Measurements from ENCODE around the gene OR51D1.

DNA sequence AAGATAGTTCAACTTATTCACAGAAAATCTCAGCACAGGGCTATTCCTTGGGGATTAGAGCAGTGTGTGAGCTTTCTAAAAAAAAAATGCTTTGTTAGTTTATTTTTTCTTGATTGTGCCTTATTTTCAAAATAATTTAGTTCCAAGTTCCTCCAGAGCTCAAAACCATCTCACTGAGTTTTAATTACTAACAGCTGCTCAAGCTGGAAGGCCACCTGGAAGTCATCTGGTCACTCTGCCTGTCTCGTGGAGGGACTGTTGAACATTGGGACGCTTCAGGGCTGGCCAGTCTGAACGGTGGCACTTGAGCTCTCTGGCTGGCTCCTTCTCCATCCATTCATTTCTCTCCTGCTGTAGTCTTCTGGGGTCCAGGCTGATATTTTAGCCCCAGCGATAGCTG lies 10.5 kb downstream of the OR51D1 start:
- no peak for TF ChIP-seq EP300 (IDR thresholded peaks at IDR 0.05)
- no peak for TF ChIP-seq CTCF (IDR thresholded peaks at IDR 0.05)
- no peak for TF ChIP-seq POLR2A (IDR thresholded peaks at IDR 0.05)
- TF ChIP-seq POLR2AphosphoS5 (IDR thresholded peaks at IDR 0.05) = no peak

Data from suprapubic skin (tissue), 4 donors.